Breast epithelium (tissue), 3 donors: ENCODE results near the gene MBD5.

Experiments used
- CTCF ChIP-seq, 3 donors: fragments of 450-650 bp; IDR thresholded peaks; one replicate each; pipeline ENCODE4 v1.5.1; 2016 to 2017; ENCODE audit warnings: antibody characterized with exemption in 3 of 3, mild to moderate bottlenecking in 3 of 3, moderate library complexity in 3 of 3
- POLR2A ChIP-seq: fragments of 450-650 bp; IDR thresholded peaks from one replicate; pipeline ENCODE4 v1.6.1; 2016; ENCODE audit warnings: antibody characterized with exemption, mild to moderate bottlenecking, moderate library complexity
- POLR2AphosphoS5 ChIP-seq, 3 donors: sonication (generic); formaldehyde crosslinking; IDR thresholded peaks; one replicate each; pipeline ENCODE4 v1.6.1; 2017; ENCODE audit warnings: antibody characterized with exemption in 3 of 3

- TF ChIP-seq CTCF (IDR thresholded peaks at IDR 0.05) (no peak), POLR2AphosphoS5 (IDR thresholded peaks at IDR 0.05) (no peak), POLR2A (no peak)
These were observed 2.0 kb downstream of the MBD5 start for GRCh38 chr2:148022882-148023281.
